ENCODE measurements around the gene AP3B1.

AP3B1 gene

GRCh38 chr5:78335976-78336375, 41.5 kb upstream of the AP3B1 start:
- Histone ChIP-seq H3K79me2 (ENCODE audit: low read length) (no peaks in the 10 kb centered on the region), H2AFZ (ENCODE audit: low read depth, low read length) (no peak overlapping the region), H3K27ac (ENCODE audit: low read length) (no peak overlapping the region), H3K9me3 (ENCODE audit: insufficient read depth, low read length) (no peaks in the 10 kb centered on the region), H3K4me3 (ENCODE audit: low read length) (no peak overlapping the region), H3K9ac (ENCODE audit: low read length) (no peak overlapping the region), H4K20me1 (ENCODE audit: insufficient read depth, low read length) (no peaks in the 10 kb centered on the region), H3K4me1 (ENCODE audit: low read length) (no peaks in the 10 kb centered on the region), H3K27me3 (ENCODE audit: low read depth, low read length) (no peaks in the 10 kb centered on the region), H3K36me3 (replicated peaks; ENCODE audit: low read depth, low read length) (no peaks in the 10 kb centered on the region), H3K4me2 (ENCODE audit: low read length) (no peak overlapping the region)
- TF ChIP-seq, protein P1, sequence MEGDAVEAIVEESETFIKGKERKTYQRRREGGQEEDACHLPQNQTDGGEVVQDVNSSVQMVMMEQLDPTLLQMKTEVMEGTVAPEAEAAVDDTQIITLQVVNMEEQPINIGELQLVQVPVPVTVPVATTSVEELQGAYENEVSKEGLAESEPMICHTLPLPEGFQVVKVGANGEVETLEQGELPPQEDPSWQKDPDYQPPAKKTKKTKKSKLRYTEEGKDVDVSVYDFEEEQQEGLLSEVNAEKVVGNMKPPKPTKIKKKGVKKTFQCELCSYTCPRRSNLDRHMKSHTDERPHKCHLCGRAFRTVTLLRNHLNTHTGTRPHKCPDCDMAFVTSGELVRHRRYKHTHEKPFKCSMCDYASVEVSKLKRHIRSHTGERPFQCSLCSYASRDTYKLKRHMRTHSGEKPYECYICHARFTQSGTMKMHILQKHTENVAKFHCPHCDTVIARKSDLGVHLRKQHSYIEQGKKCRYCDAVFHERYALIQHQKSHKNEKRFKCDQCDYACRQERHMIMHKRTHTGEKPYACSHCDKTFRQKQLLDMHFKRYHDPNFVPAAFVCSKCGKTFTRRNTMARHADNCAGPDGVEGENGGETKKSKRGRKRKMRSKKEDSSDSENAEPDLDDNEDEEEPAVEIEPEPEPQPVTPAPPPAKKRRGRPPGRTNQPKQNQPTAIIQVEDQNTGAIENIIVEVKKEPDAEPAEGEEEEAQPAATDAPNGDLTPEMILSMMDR (IDR thresholded peaks at IDR 0.05; ENCODE audit: low read depth, low read length) = no peak
- no peak for TF ChIP-seq EZH2phosphoT487 (IDR thresholded peaks at IDR 0.05; ENCODE audit: low read depth)

GRCh38 chr5:78334811-78335210, 40.3 kb upstream of the AP3B1 start:
- H3K4me3 ChIP-seq (ENCODE audit: low read length) = no peak overlapping the region
- no peaks in the 10 kb centered on the region for H3K27me3 ChIP-seq (ENCODE audit: low read depth, low read length)
- H3K9ac ChIP-seq (ENCODE audit: low read length) = no peak overlapping the region
- no peak overlapping the region for H3K27ac ChIP-seq (ENCODE audit: low read length)
- no peak overlapping the region for H3K4me2 ChIP-seq (ENCODE audit: low read length)
- H3K4me1 ChIP-seq (ENCODE audit: low read length) = no peaks in the 10 kb centered on the region
- H3K79me2 ChIP-seq (ENCODE audit: low read length) = no peaks in the 10 kb centered on the region
- no peak overlapping the region for H2AFZ ChIP-seq (ENCODE audit: low read depth, low read length)
- H3K9me3 ChIP-seq (ENCODE audit: insufficient read depth, low read length) = no peaks in the 10 kb centered on the region
- no peaks in the 10 kb centered on the region for H4K20me1 ChIP-seq (ENCODE audit: insufficient read depth, low read length)
- TF ChIP-seq, protein P1 (IDR thresholded peaks at IDR 0.05; ENCODE audit: low read depth, low read length) = no peak
- TF ChIP-seq EZH2phosphoT487 (IDR thresholded peaks at IDR 0.05; ENCODE audit: low read depth) = no peak
- H3K36me3 ChIP-seq (replicated peaks; ENCODE audit: low read depth, low read length) = no peaks in the 10 kb centered on the region

GRCh38 chr5:78331523-78332080, 37.1 kb upstream of the AP3B1 start:
- Histone ChIP-seq H3K9me3 (ENCODE audit: insufficient read depth, low read length) (no peaks in the 10 kb centered on the region), H3K79me2 (ENCODE audit: low read length) (no peaks in the 10 kb centered on the region), H2AFZ (ENCODE audit: low read depth, low read length) (no peak overlapping the region), H3K4me3 (ENCODE audit: low read length) (no peak overlapping the region), H3K4me1 (ENCODE audit: low read length) (no peaks in the 10 kb centered on the region), H3K27me3 (ENCODE audit: low read depth, low read length) (no peaks in the 10 kb centered on the region), H4K20me1 (ENCODE audit: insufficient read depth, low read length) (no peaks in the 10 kb centered on the region), H3K27ac (ENCODE audit: low read length) (no peak overlapping the region), H3K4me2 (ENCODE audit: low read length) (no peak overlapping the region), H3K36me3 (replicated peaks; ENCODE audit: low read depth, low read length) (no peaks in the 10 kb centered on the region), H3K9ac (ENCODE audit: low read length) (no peak overlapping the region)
- no peak for TF ChIP-seq EZH2phosphoT487 (IDR thresholded peaks at IDR 0.05; ENCODE audit: low read depth)
- TF ChIP-seq, protein P1 (IDR thresholded peaks at IDR 0.05; ENCODE audit: low read depth, low read length) = no peak

- TF ChIP-seq EZH2phosphoT487 (IDR thresholded peaks at IDR 0.05; ENCODE audit: low read depth) = no peak
- TF ChIP-seq, protein P1 (IDR thresholded peaks at IDR 0.05; ENCODE audit: low read depth, low read length) = no peak
- no peaks in the 10 kb centered on the region for H3K4me1 ChIP-seq (ENCODE audit: low read length)
- H3K79me2 ChIP-seq (ENCODE audit: low read length) = no peaks in the 10 kb centered on the region
- no peaks in the 10 kb centered on the region for H3K9me3 ChIP-seq (ENCODE audit: insufficient read depth, low read length)
- H2AFZ ChIP-seq (ENCODE audit: low read depth, low read length) = no peak overlapping the region
- no peaks in the 10 kb centered on the region for H3K36me3 ChIP-seq (replicated peaks; ENCODE audit: low read depth, low read length)
- H3K4me3 ChIP-seq (ENCODE audit: low read length) = no peak overlapping the region
- H4K20me1 ChIP-seq (ENCODE audit: insufficient read depth, low read length) = no peaks in the 10 kb centered on the region
- H3K4me2 ChIP-seq (ENCODE audit: low read length) = no peak overlapping the region
- H3K27ac ChIP-seq (ENCODE audit: low read length) = no peak overlapping the region
- H3K9ac ChIP-seq (ENCODE audit: low read length) = no peak overlapping the region
- H3K27me3 ChIP-seq (ENCODE audit: low read depth, low read length) = no peaks in the 10 kb centered on the region
Measured at GRCh38 chr5:78328585-78329173, 34.2 kb upstream of the AP3B1 start.

Data from OCI-LY3 (cell line).